ENCODE measurements around the gene TBC1D24.
"Not testable (repeated sequence)": the region's sequence is repeated elsewhere in the genome, so short reads cannot be mapped to it uniquely, and the experiment has no call there.

The TBC1D24 gene

GRCh38 chr16:2469399-2470233 is 5.3 kb upstream of the TBC1D24 start:
- no peak for DNase-seq

GRCh38 chr16:2470234-2470601 is 4.7 kb upstream of the TBC1D24 start:
- no peak for DNase-seq

GRCh38 chr16:2470603-2471015 is 4.3 kb upstream of the TBC1D24 start:
- DNase-seq, result peak; percentile 42

GRCh38 chr16:2471016-2471652 is 3.8 kb upstream of the TBC1D24 start, which contains the start of gene NTN3:
NTN3 (plus strand) TSS chr16:2471297; CDS start chr16:2471702, 405 bp downstream.
- peak; percentile 66 for DNase-seq

GRCh38 chr16:2471653-2472487 is 3.1 kb upstream of the TBC1D24 start:
- DNase-seq, result no peak

GRCh38 chr16:2472488-2472864 is 2.5 kb upstream of the TBC1D24 start:
- DNase-seq, result no peak

- DNase-seq, result no peak
Measured at GRCh38 chr16:2472885-2473445, 2.0 kb upstream of the TBC1D24 start.

GRCh38 chr16:2473446-2473926 is 1.4 kb upstream of the TBC1D24 start:
- DNase-seq, result no peak

- DNase-seq, result no peak
Measured at GRCh38 chr16:2473999-2474876, 689 bp upstream of the TBC1D24 start.

GRCh38 chr16:2475413-2476344 is 752 bp downstream of the TBC1D24 start:
- DNase-seq, result peak; percentile 43

- DNase-seq, result no peak
Measured at GRCh38 chr16:2476345-2476720, 1.4 kb downstream of the TBC1D24 start.

GRCh38 chr16:2476741-2477140 is 1.8 kb downstream of the TBC1D24 start:
- DNase-seq, result no peak

GRCh38 chr16:2477327-2477726 is 2.4 kb downstream of the TBC1D24 start:
- no peak for DNase-seq

- DNase-seq, result no peak
Measured at GRCh38 chr16:2478279-2478678, 3.4 kb downstream of the TBC1D24 start.

GRCh38 chr16:2479996-2480395 is 5.1 kb downstream of the TBC1D24 start:
- not testable (repeated sequence) for DNase-seq

- DNase-seq, result no peak
Measured at GRCh38 chr16:2480948-2481347, 6.0 kb downstream of the TBC1D24 start.

GRCh38 chr16:2481676-2482075 is 6.7 kb downstream of the TBC1D24 start:
- DNase-seq, result no peak

- no peak for DNase-seq
Measured at GRCh38 chr16:2482249-2482648, 7.3 kb downstream of the TBC1D24 start.

GRCh38 chr16:2482708-2483534 is 8.0 kb downstream of the TBC1D24 start:
- DNase-seq, result no peak
